Endothelial cell of umbilical vein (primary cell): Measurements from ENCODE around the gene SSB. TPM values are rescaled to one million over a fixed set of nuclear protein-coding genes. Genes with fewer than 3 reads are reported as not detected.

ENCODE experiments used
- BruUV-seq: library from RNA; stranded (reverse); fragments of 400-500 nt; replicated peaks from 2 replicates; lab custom pipeline; 2021; lab: Mats Ljungman, UMichigan
- CTCF ChIA-PET: fragments of 300-600, 350-600 bp; sonication (Branson Sonifier 250); formaldehyde crosslinking; loops from one replicate; lab custom pipeline; 2021; ENCODE audit warnings: antibody characterized with exemption, inconsistent platforms; lab: Charles Lee
- POLR2A ChIA-PET: fragments of 300-600, 350-600 bp; sonication (Branson Sonifier 250); formaldehyde crosslinking; loops from one replicate; lab custom pipeline; 2021; ENCODE audit warnings: antibody characterized with exemption, inconsistent platforms; lab: Charles Lee
- DNase-seq: peaks from one replicate; pipeline ENCODE4 v3.0.0-alpha.2; 2011; ENCODE audit warnings: low read depth, low spot score
- FAIRE-seq: peaks from 2 replicates; lab custom pipeline; 2011; peaks lifted over from hg19 to GRCh38; lab: Jason Lieb, UNC
- H2AFZ ChIP-seq: 2 replicates; pipeline ENCODE4 v1.6.0; 2012; ENCODE audit warnings: low read depth, low read length, control low read depth, inconsistent platforms
- H3K27ac ChIP-seq: 2 replicates; pipeline ENCODE4 v1.5.1; 2011; ENCODE audit warnings: low read depth, mild to moderate bottlenecking, control low read depth, low read length, moderate library complexity; ENCODE audit not compliant: insufficient read depth
- H3K27me3 ChIP-seq, 2 experiments: 2 replicates each; pipeline versions ENCODE4 v1.6.0 to v1.6.1; 2011; ENCODE audit warnings: low read length in 2 of 2, mixed read lengths in 1 of 2; ENCODE audit not compliant: control insufficient read depth in 2 of 2, insufficient read depth in 2 of 2
- H3K36me3 ChIP-seq, 2 experiments: 2 replicates in 1 of 2; 3 replicates in 1 of 2; pipeline ENCODE4 v1.5.1; 2011; ENCODE audit warnings: low read length in 2 of 2, mild to moderate bottlenecking in 1 of 2, moderate library complexity in 1 of 2; ENCODE audit not compliant: control insufficient read depth in 2 of 2, insufficient read depth in 2 of 2; ENCODE audit errors: extremely low read depth in 1 of 2
- H3K4me1 ChIP-seq: 3 replicates; pipeline ENCODE4 v1.5.1; 2011; ENCODE audit warnings: mild to moderate bottlenecking, low read length; ENCODE audit not compliant: control insufficient read depth, insufficient read depth; ENCODE audit errors: extremely low read depth
- H3K4me2 ChIP-seq: 2 replicates; pipeline ENCODE4 v1.6.1; 2011; ENCODE audit warnings: low read length, control low read depth, mixed read lengths; ENCODE audit not compliant: insufficient read depth
- H3K4me3 ChIP-seq, 3 experiments: fragments of 200-600 bp in 1 of 3; sonication (generic), shearing (Covaris generic) in 1 of 3; replicated peaks in 1 of 3; 2 replicates each; pipeline ENCODE4 v1.5.1; 2011 to 2016; ENCODE audit warnings: control low read depth in 3 of 3, low read length in 3 of 3, mild to moderate bottlenecking in 2 of 3, inconsistent platforms in 1 of 3, low read depth in 1 of 3, moderate library complexity in 1 of 3; ENCODE audit not compliant: insufficient read depth in 1 of 3
- H3K79me2 ChIP-seq: 2 replicates; pipeline ENCODE4 v1.6.0; 2012; ENCODE audit warnings: low read length, inconsistent platforms; ENCODE audit not compliant: control insufficient read depth, insufficient read depth
- H3K9ac ChIP-seq: replicated peaks from 2 replicates; pipeline ENCODE3; 2011; ENCODE audit warnings: low read length, control low read depth; ENCODE audit not compliant: insufficient read depth; ENCODE audit errors: extremely low read depth
- H3K9me1 ChIP-seq: replicated peaks from 3 replicates; pipeline ENCODE4 v1.6.0; 2011; ENCODE audit warnings: mild to moderate bottlenecking, low read length; ENCODE audit not compliant: control insufficient read depth, insufficient read depth; ENCODE audit errors: extremely low read depth
- H3K9me3 ChIP-seq: replicated peaks from 2 replicates; pipeline ENCODE4 v1.5.1; 2012; ENCODE audit warnings: low read length, inconsistent platforms; ENCODE audit not compliant: control insufficient read depth, insufficient read depth
- H4K20me1 ChIP-seq: replicated peaks from 2 replicates; pipeline ENCODE3; 2011; ENCODE audit warnings: mild to moderate bottlenecking, low read length; ENCODE audit not compliant: control insufficient read depth, insufficient read depth; ENCODE audit errors: extremely low read depth
- CTCF ChIP-seq, 2 donors: IDR thresholded peaks; 1 replicate in 1 of 2; 2 replicates in 1 of 2; pipeline ENCODE4 v1.5.1; 2011; ENCODE audit warnings: low read length in 2 of 2, mild to moderate bottlenecking in 2 of 2, moderate library complexity in 2 of 2, control low read depth in 1 of 2, inconsistent platforms in 1 of 2, low read depth in 1 of 2; ENCODE audit not compliant: insufficient read depth in 1 of 2; ENCODE audit errors: extremely low read depth in 1 of 2
- EZH2 ChIP-seq: IDR thresholded peaks from 2 replicates; pipeline ENCODE4 v1.6.1; 2012; ENCODE audit warnings: borderline replicate concordance, low read depth, mild to moderate bottlenecking, moderate library complexity, low read length, inconsistent platforms; ENCODE audit not compliant: severe bottlenecking
- FOS ChIP-seq: IDR thresholded peaks from 2 replicates; pipeline ENCODE4 v1.6.1; 2011; ENCODE audit warnings: mild to moderate bottlenecking, low read length, moderate library complexity, borderline replicate concordance; ENCODE audit not compliant: insufficient read depth
- GATA2 ChIP-seq: IDR thresholded peaks from 2 replicates; pipeline ENCODE4 v1.7.0; 2011; ENCODE audit warnings: low read depth, mild to moderate bottlenecking, moderate library complexity, mixed read lengths, low read length; ENCODE audit not compliant: insufficient read length, insufficient read depth
- JUN ChIP-seq: IDR thresholded peaks from 2 replicates; pipeline ENCODE4 v1.6.1; 2011; ENCODE audit warnings: borderline replicate concordance, low read depth; ENCODE audit not compliant: insufficient read length, insufficient read depth
- MAX ChIP-seq: IDR thresholded peaks from 2 replicates; pipeline ENCODE4 v1.6.1; 2011; ENCODE audit not compliant: insufficient read depth, insufficient read length
- MYC ChIP-seq: IDR thresholded peaks from one replicate; pipeline ENCODE4 v1.6.1; 2011; ENCODE audit warnings: mild to moderate bottlenecking, low read depth, low read length
- POLR2A ChIP-seq: IDR thresholded peaks from 2 replicates; pipeline ENCODE4 v1.6.1; 2012; ENCODE audit warnings: low read depth, mild to moderate bottlenecking, control low read depth, low read length
- POLR2AphosphoS5 ChIP-seq: IDR thresholded peaks from 2 replicates; pipeline ENCODE4 v1.6.1; 2012; ENCODE audit warnings: low read depth, mild to moderate bottlenecking, control low read depth, low read length, moderate library complexity; ENCODE audit not compliant: insufficient read depth
- dilution Hi-C: fragments of 300-500 bp; cut with MboI; formaldehyde crosslinking; loops from one replicate; pipeline ENCODE4 v1.15.0; 2019; ENCODE audit warnings: low sequenced_read_pairs; ENCODE audit not compliant: extremely low pct_ligation_motif_present
- intact Hi-C: fragments of 100-400 bp; cut with micrococcal nuclease; formaldehyde crosslinking; loops from one replicate; pipeline ENCODE4 v1.10.0; 2022
- polyA plus RNA-seq, 4 experiments: library from polyadenylated mRNA; depleted of rRNA in 3 of 4; stranded (reverse) in 3 of 4; unstranded in 1 of 4; fragments of >200 nt; gene quantifications; 2 replicates each; pipeline versions ENCODE4 v1.2.1 to v1.2.3, GENCODE V29; 2011 to 2012; ENCODE audit warnings: missing spikeins in 1 of 4
- total RNA-seq: library from RNA; stranded (reverse); gene quantifications from 2 replicates; pipeline ENCODE4 v1.2.3, GENCODE V29; 2021

SSB gene
- total and polyA plus RNA-seq, 2 donors (not counting 3 experiments of a cell fraction or from before 2014, with no cell fraction given) = 36.1 to 125 TPM

- no peaks in the 10 kb centered on the region for H3K4me1 ChIP-seq
- no peaks in the 10 kb centered on the region for H4K20me1 ChIP-seq
- DNase-seq = peak; percentile 74
- no peaks in the 10 kb centered on the region for H3K9me1 ChIP-seq
- no peaks in the 10 kb centered on the region for H3K27me3 ChIP-seq
- no peak overlapping the region for H3K9ac ChIP-seq
- no peaks in the 10 kb centered on the region for H3K36me3 ChIP-seq
- peak overlapping the region; percentile 48 for H2AFZ ChIP-seq
- H3K9me3 ChIP-seq = no peaks in the 10 kb centered on the region
- H3K27ac ChIP-seq = no peak overlapping the region
- TF ChIP-seq MYC (no peak), CTCF (IDR thresholded peaks at IDR 0.05; ENCODE audit: extremely low read depth in 1 of 2, insufficient read depth in 1 of 2, low read depth in 1 of 2, low read length in 2 of 2) (no peak), GATA2 (no peak), EZH2 (no peak), JUN (no peak), MAX (no peak), FOS (no peak), POLR2AphosphoS5 (no peak), POLR2A (no peak)
- no TSS peak for BruUV-seq
- intact Hi-C loops = no loop called here
- H3K79me2 ChIP-seq = no peaks in the 10 kb centered on the region
- dilution Hi-C loops = no loop called here
- ChIA-PET CTCF (interaction anchor here (1.3 to 3.0 kb wide), 3 partner anchors 8 to 20 kb away, joined by 3 to 15 read pairs (median 8); no protein-coding TSS in a partner anchor), POLR2A (no interaction called here)
- H3K4me2 ChIP-seq = no peak overlapping the region
- FAIRE-seq = no peak
- no peak overlapping the region for H3K4me3 ChIP-seq
Observed at GRCh38 chr2:169775765-169776164, 22.9 kb upstream of the SSB start.
